GM21423 (cell line): Measurements from ENCODE around the gene CRNKL1.

Experiments
- ATAC-seq: cut with Tn5 transposase; IDR thresholded peaks from one replicate; pipeline ENCODE4 v1.9.1; 2021; ENCODE audit warnings: mild to moderate bottlenecking, moderate library complexity; ENCODE audit not compliant: unreplicated experiment

CRNKL1 gene

GRCh38 chr20:20052074-20052970 lies at the start of gene CRNKL1, which contains the start of gene CFAP61:
Gene CRNKL1, minus strand, starts transcription at chr20:20052466. Its CDS starts 124 bp downstream, at chr20:20052342.
Gene CFAP61, plus strand, starts transcription at chr20:20052532. Its CDS starts 4,122 bp downstream, at chr20:20056654.
- ATAC-seq = peak; percentile 92

- ATAC-seq = no peak
Observed at GRCh38 chr20:20100881-20101280, 48.6 kb upstream of the CRNKL1 start.

- no peak for ATAC-seq
Observed at GRCh38 chr20:20096421-20096820, 44.2 kb upstream of the CRNKL1 start.

GRCh38 chr20:20095114-20095872 lies 43.0 kb upstream of the CRNKL1 start:
- ATAC-seq = no peak

GRCh38 chr20:20094410-20094809 lies 42.1 kb upstream of the CRNKL1 start:
- no peak for ATAC-seq

- ATAC-seq = no peak
Observed at GRCh38 chr20:20092827-20093226, 40.6 kb upstream of the CRNKL1 start.

GRCh38 chr20:20089939-20090338 lies 37.7 kb upstream of the CRNKL1 start:
- no peak for ATAC-seq

- no peak for ATAC-seq
Observed at GRCh38 chr20:20089018-20089417, 36.8 kb upstream of the CRNKL1 start.

GRCh38 chr20:20085812-20086211 lies 33.5 kb upstream of the CRNKL1 start:
- ATAC-seq = no peak

- no peak for ATAC-seq
Observed at GRCh38 chr20:20085071-20085470, 32.8 kb upstream of the CRNKL1 start.

- no peak for ATAC-seq
Observed at GRCh38 chr20:20084296-20084752, 32.1 kb upstream of the CRNKL1 start.

GRCh38 chr20:20083807-20084206 lies 31.5 kb upstream of the CRNKL1 start:
- no peak for ATAC-seq

- ATAC-seq = no peak
Observed at GRCh38 chr20:20079102-20079784, 27.0 kb upstream of the CRNKL1 start.

- no peak for ATAC-seq
Observed at GRCh38 chr20:20078041-20078440, 25.8 kb upstream of the CRNKL1 start.

- ATAC-seq = no peak
Observed at GRCh38 chr20:20076297-20077065, 24.2 kb upstream of the CRNKL1 start.

GRCh38 chr20:20075032-20075431 lies 22.8 kb upstream of the CRNKL1 start:
- ATAC-seq = no peak

GRCh38 chr20:20073801-20074371 lies 21.6 kb upstream of the CRNKL1 start:
- no peak for ATAC-seq

GRCh38 chr20:20070871-20071726 lies 18.8 kb upstream of the CRNKL1 start:
- no peak for ATAC-seq

- ATAC-seq = no peak
Observed at GRCh38 chr20:20065361-20065760, 13.1 kb upstream of the CRNKL1 start.
